ENCODE data around the gene RPS6KA6.
"Not testable (repeated sequence)": the region's sequence is repeated elsewhere in the genome, so short reads cannot be mapped to it uniquely, and the experiment has no call there.

RPS6KA6 gene

GRCh38 chrX:84162401-84162800, 25.6 kb downstream of the RPS6KA6 start:
- DNase-seq (ENCODE audit: low read depth in 3 of 3): no peak

- no peak for DNase-seq (ENCODE audit: low read depth in 3 of 3)
Observed at GRCh38 chrX:84161641-84162040, 26.4 kb downstream of the RPS6KA6 start.

- DNase-seq (ENCODE audit: low read depth in 3 of 3): no peak
Observed at GRCh38 chrX:84160736-84161135, 27.3 kb downstream of the RPS6KA6 start.

- no peak for DNase-seq (ENCODE audit: low read depth in 3 of 3)
Observed at GRCh38 chrX:84156821-84157220, 31.2 kb downstream of the RPS6KA6 start.

GRCh38 chrX:84155938-84156337, 32.1 kb downstream of the RPS6KA6 start:
- DNase-seq (ENCODE audit: low read depth in 3 of 3): no peak

- DNase-seq (ENCODE audit: low read depth in 3 of 3): no peak
Observed at GRCh38 chrX:84153538-84153937, 34.5 kb downstream of the RPS6KA6 start.

GRCh38 chrX:84144991-84145390, 43.0 kb downstream of the RPS6KA6 start:
- DNase-seq (ENCODE audit: low read depth in 3 of 3): no peak

DNA sequence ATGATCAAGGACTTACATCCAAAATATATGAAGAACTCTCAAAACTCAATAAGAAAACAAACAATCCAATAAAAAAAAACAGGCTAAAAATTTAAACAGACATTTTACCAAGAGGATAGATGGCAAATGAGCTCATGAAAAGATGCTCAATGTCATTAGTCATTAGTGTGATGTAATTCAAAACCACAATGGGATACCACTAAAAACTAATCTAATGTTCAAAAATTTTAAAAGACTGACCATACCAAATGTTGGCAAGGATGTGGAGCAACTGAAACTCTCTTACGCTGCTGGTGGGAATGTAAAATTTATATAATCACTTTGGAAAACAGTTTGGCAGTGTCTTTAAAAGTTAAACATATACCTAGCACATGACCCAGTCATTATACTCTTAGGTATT, 43.7 kb downstream of the RPS6KA6 start:
- DNase-seq (ENCODE audit: low read depth in 3 of 3): no peak

GRCh38 chrX:84133023-84133422, 55.0 kb downstream of the RPS6KA6 start:
- no peak for DNase-seq (ENCODE audit: low read depth in 3 of 3)

DNA sequence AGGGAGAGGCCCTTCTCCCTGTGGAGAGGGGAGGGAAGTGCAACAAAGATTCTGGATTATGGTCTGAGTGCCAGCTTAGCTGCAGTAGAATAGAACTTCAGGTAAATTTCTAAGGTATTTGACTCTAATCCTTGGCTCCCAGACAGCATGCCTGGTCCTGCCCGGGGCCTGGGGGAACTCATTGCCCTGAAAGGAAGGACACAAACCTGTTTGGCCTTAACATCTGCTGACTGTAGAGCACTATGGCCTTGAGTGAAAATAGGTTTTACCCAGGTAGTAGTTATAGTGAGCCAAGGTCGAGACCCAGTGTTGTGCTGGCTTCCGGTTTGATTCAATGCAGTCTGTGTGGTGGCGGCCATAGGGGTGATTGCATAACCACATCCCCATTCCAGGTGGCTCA, 64.4 kb downstream of the RPS6KA6 start:
- DNase-seq (ENCODE audit: low read depth in 3 of 3): no peak

GRCh38 chrX:84118769-84119168, 69.2 kb downstream of the RPS6KA6 start:
- no peak for DNase-seq (ENCODE audit: low read depth in 3 of 3)

- no peak for DNase-seq (ENCODE audit: low read depth in 3 of 3)
Observed at GRCh38 chrX:84118315-84118714, 69.7 kb downstream of the RPS6KA6 start.

- DNase-seq (ENCODE audit: low read depth in 3 of 3): no peak
Observed at GRCh38 chrX:84108584-84108983, 79.4 kb downstream of the RPS6KA6 start.

DNA sequence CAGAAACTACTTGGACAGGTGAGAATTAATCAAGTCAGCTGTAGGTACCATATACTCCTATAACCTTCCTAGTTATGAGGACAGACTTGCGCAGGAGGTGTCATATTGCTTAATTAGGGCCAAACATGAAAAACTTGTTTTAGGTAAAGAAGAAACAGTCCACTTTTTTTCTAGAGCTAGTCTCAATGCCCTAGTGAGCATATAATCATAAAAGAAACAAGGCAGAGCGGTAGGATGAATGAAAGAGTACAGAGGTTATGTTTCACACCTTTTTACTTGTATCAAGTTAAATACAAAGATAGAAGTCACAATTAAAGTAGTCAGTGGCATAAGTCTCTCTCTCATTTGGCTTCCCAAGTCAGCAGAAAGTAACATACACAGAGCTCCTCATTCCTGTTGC, 88.9 kb downstream of the RPS6KA6 start:
- DNase-seq (ENCODE audit: low read depth in 3 of 3): no peak

DNA sequence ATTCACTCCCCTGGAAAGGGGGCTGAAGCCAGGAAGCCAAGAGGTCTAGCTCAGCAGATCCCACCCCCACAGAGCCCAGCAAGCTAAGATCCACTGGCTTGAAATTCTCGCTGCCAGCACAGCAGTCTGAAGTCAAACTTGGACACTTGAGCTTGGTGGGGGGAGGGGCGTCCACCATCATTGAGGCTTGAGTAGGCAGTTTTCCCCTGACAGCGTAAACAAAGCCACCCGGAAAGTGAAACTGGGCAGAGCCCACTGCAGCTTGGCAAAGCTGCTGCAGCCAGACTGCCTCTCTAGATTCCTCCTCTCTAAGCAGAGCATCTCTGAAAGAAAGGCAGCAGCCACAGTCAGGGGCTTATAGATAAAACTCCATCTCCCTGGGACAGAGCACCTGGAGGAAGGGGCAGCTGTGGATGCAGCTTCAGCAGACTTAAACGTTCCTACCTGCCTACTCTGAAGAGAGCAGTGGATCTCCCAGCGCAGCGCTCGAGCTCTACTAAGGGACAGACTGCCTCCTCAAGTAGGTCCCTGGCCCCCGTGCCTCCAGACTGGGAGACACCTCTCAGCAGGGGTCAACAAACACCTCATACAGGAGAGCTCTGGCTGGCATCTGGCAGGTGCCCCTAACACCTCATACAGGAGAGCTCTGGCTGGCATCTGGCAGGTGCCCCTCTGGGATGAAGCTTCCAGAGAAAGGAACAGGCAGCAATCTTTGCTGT, 108.4 kb downstream of the RPS6KA6 start:
- not testable (repeated sequence) for DNase-seq (ENCODE audit: low read depth in 3 of 3)

- no peak for DNase-seq (ENCODE audit: low read depth in 3 of 3)
Observed at GRCh38 chrX:84078991-84079390, 109.0 kb downstream of the RPS6KA6 start.

DNA sequence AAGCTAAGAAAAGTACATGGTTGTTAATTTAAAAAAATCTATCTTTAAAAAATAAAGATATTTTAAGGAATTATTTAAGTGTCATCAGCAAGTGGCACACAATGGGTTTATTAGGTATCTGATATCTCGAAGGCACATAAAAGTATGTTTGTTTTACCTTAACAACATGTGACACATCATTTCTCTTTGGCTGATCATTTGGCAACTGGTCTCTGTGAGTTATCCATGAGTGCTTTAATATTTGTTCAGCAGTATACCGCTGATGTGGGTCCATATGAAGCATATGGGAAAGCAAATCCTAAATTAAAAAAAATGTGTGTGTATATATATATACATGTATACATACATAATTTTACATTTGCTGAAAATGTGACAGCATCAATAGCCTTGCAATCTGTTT, 123.2 kb downstream of the RPS6KA6 start:
- no peak for DNase-seq (ENCODE audit: low read depth in 3 of 3)

- DNase-seq (ENCODE audit: low read depth in 3 of 3): no peak
Observed at GRCh38 chrX:84064164-84064563, 123.8 kb downstream of the RPS6KA6 start.

DNA sequence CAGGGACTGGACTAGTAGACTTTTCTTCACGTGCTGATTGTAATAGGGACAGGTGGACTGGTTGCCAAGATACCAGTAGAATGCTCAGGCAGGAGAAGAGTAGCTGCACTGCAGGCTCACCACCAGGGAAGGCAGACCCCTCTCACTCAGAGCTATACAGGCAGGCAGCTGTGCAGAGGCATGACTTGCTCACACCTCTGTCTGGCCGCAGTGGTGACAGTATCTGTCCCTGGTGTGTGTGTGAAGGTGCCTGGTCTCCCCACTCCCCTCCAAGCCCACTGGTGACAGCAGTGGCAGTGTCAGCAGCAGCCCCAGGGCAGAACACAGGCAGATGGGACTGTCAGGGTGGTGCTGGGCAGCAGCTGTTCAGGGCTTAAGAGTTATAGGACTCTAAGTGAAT, 140.7 kb downstream of the RPS6KA6 start:
- DNase-seq (ENCODE audit: low read depth in 3 of 3): no peak

DNA sequence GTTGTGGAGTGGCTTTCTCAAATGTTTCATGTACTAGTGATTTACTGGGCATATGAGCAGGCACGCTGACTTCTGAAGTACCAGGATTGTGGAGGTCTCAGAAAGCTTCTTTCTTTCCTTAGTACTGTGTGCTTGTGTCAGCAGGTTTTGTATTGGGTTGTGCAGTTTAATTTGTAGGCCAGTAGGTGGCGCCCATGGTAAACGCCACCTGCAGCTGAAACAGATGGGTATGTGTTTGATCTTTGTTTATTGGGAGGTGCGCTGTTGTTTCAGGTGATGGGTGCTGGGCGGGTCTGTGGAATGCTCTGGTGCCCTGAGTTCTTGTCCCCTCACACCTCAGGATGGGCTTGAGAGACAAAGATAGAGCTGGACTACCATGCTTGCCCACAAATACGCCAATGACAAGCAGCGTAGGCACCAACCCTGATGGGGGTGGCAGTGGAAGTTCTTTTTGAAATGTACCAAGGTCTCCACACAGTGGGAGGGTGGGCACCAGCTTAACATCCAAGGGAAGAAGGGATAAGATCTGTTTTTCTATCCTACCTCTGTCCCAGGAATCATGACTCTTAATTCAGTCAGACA, 141.5 kb downstream of the RPS6KA6 start:
- DNase-seq (ENCODE audit: low read depth in 3 of 3): no peak

- DNase-seq (ENCODE audit: low read depth in 3 of 3): no peak
Observed at GRCh38 chrX:84044051-84044450, 143.9 kb downstream of the RPS6KA6 start.

All from stimulated activated CD4-positive, alpha-beta T cell treated with anti-CD3 and anti-CD28 coated beads, TNF-alpha, amount 100 ng/mL, for 24 hours (primary cell).